ENCODE results near the gene ORM1. TPM values are rescaled to one million over a fixed set of nuclear protein-coding genes. Genes with fewer than 3 reads are reported as not detected.

Gene ORM1
- total and polyA plus RNA-seq, 2 donors: 3.1 to 3.4 TPM

GRCh38 chr9:114350636-114351401 is 27.9 kb downstream of the ORM1 start:
- Histone ChIP-seq H3K27me3 (ENCODE audit: control insufficient read depth in 2 of 2, insufficient read depth in 1 of 2, low read length in 1 of 2) (no peaks in the 10 kb centered on the region), H3K27ac (ENCODE audit: low read depth in 1 of 2, low read length in 1 of 2) (peak overlapping the region in 1 of 2 donors; percentile 36), H3K36me3 (ENCODE audit: control insufficient read depth in 2 of 2, insufficient read depth in 2 of 2, low read length in 1 of 2) (peaks cover 89 to 91% of the 10 kb centered on the region in 2 donors), H3K9me3 (ENCODE audit: control insufficient read depth in 2 of 2, insufficient read depth in 1 of 2, low read length in 1 of 2) (no peaks in the 10 kb centered on the region), H3K4me1 (ENCODE audit: control insufficient read depth in 2 of 2, insufficient read depth in 2 of 2, low read length in 2 of 2) (peaks cover 0 to 14% of the 10 kb centered on the region in 2 donors), H3K4me3 (ENCODE audit: low read length in 2 of 2) (no peak overlapping the region)
- 98% methylated on average over 16 of the region's 16 CpGs for WGBS
- DNase-seq (ENCODE audit: low read depth in 6 of 9, low spot score in 9 of 9): no peak

- WGBS: 87% methylated on average over 4 of the region's 4 CpGs
Measured at GRCh38 chr9:114351932-114352331, 29.0 kb downstream of the ORM1 start.

GRCh38 chr9:114355821-114356220 is 32.9 kb downstream of the ORM1 start:
- Histone ChIP-seq H3K36me3 (ENCODE audit: control insufficient read depth in 2 of 2, insufficient read depth in 2 of 2, low read length in 1 of 2) (peaks cover 87 to 88% of the 10 kb centered on the region in 2 donors), H3K9me3 (ENCODE audit: control insufficient read depth in 2 of 2, insufficient read depth in 1 of 2, low read length in 1 of 2) (no peaks in the 10 kb centered on the region), H3K27me3 (ENCODE audit: control insufficient read depth in 2 of 2, insufficient read depth in 1 of 2, low read length in 1 of 2) (no peaks in the 10 kb centered on the region), H3K4me3 (ENCODE audit: low read length in 2 of 2) (no peak overlapping the region), H3K27ac (ENCODE audit: low read depth in 1 of 2, low read length in 1 of 2) (peak overlapping the region in 1 of 2 donors; percentile 31), H3K4me1 (ENCODE audit: control insufficient read depth in 2 of 2, insufficient read depth in 2 of 2, low read length in 2 of 2) (no peaks in the 10 kb centered on the region)
- WGBS: 98% methylated on average over 6 of the region's 6 CpGs
- no peak for DNase-seq (ENCODE audit: low read depth in 6 of 9, low spot score in 9 of 9)

More at GRCh38 chr9:114351932-114352331, 29.0 kb downstream of the ORM1 start:
- no peak overlapping the region for H3K27ac ChIP-seq (ENCODE audit: low read depth in 1 of 2, low read length in 1 of 2)
- no peaks in the 10 kb centered on the region for H3K9me3 ChIP-seq (ENCODE audit: control insufficient read depth in 2 of 2, insufficient read depth in 1 of 2, low read length in 1 of 2)
- H3K4me3 ChIP-seq (ENCODE audit: low read length in 2 of 2): no peak overlapping the region
- DNase-seq (ENCODE audit: low read depth in 6 of 9, low spot score in 9 of 9): no peak
- no peaks in the 10 kb centered on the region for H3K27me3 ChIP-seq (ENCODE audit: control insufficient read depth in 2 of 2, insufficient read depth in 1 of 2, low read length in 1 of 2)
- H3K4me1 ChIP-seq (ENCODE audit: control insufficient read depth in 2 of 2, insufficient read depth in 2 of 2, low read length in 2 of 2): peaks cover 0 to 14% of the 10 kb centered on the region in 2 donors
- H3K36me3 ChIP-seq (ENCODE audit: control insufficient read depth in 2 of 2, insufficient read depth in 2 of 2, low read length in 1 of 2): peaks cover 90 to 91% of the 10 kb centered on the region in 2 donors

GRCh38 chr9:114356792-114357191 is 33.9 kb downstream of the ORM1 start:
- H3K27me3 ChIP-seq (ENCODE audit: control insufficient read depth in 2 of 2, insufficient read depth in 1 of 2, low read length in 1 of 2): no peaks in the 10 kb centered on the region
- no peak overlapping the region for H3K4me3 ChIP-seq (ENCODE audit: low read length in 2 of 2)
- H3K4me1 ChIP-seq (ENCODE audit: control insufficient read depth in 2 of 2, insufficient read depth in 2 of 2, low read length in 2 of 2): no peaks in the 10 kb centered on the region
- H3K27ac ChIP-seq (ENCODE audit: low read depth in 1 of 2, low read length in 1 of 2): peak overlapping the region in 1 of 2 donors; percentile 25
- H3K9me3 ChIP-seq (ENCODE audit: control insufficient read depth in 2 of 2, insufficient read depth in 1 of 2, low read length in 1 of 2): no peaks in the 10 kb centered on the region
- DNase-seq (ENCODE audit: low read depth in 6 of 9, low spot score in 9 of 9): no peak
- WGBS: 94% methylated on average over 6 of the region's 6 CpGs
- H3K36me3 ChIP-seq (ENCODE audit: control insufficient read depth in 2 of 2, insufficient read depth in 2 of 2, low read length in 1 of 2): peaks cover 88 to 89% of the 10 kb centered on the region in 2 donors

GRCh38 chr9:114357360-114357759 is 34.5 kb downstream of the ORM1 start:
- peaks cover 88 to 90% of the 10 kb centered on the region in 2 donors for H3K36me3 ChIP-seq (ENCODE audit: control insufficient read depth in 2 of 2, insufficient read depth in 2 of 2, low read length in 1 of 2)
- 98% methylated on average over 6 of the region's 6 CpGs for WGBS
- no peak for DNase-seq (ENCODE audit: low read depth in 6 of 9, low spot score in 9 of 9)
- no peaks in the 10 kb centered on the region for H3K9me3 ChIP-seq (ENCODE audit: control insufficient read depth in 2 of 2, insufficient read depth in 1 of 2, low read length in 1 of 2)
- no peak overlapping the region for H3K4me3 ChIP-seq (ENCODE audit: low read length in 2 of 2)
- no peak overlapping the region for H3K27ac ChIP-seq (ENCODE audit: low read depth in 1 of 2, low read length in 1 of 2)
- H3K27me3 ChIP-seq (ENCODE audit: control insufficient read depth in 2 of 2, insufficient read depth in 1 of 2, low read length in 1 of 2): no peaks in the 10 kb centered on the region
- H3K4me1 ChIP-seq (ENCODE audit: control insufficient read depth in 2 of 2, insufficient read depth in 2 of 2, low read length in 2 of 2): no peaks in the 10 kb centered on the region

GRCh38 chr9:114357911-114358328 is 35.0 kb downstream of the ORM1 start:
- DNase-seq (ENCODE audit: low read depth in 6 of 9, low spot score in 9 of 9): no peak
- no peaks in the 10 kb centered on the region for H3K4me1 ChIP-seq (ENCODE audit: control insufficient read depth in 2 of 2, insufficient read depth in 2 of 2, low read length in 2 of 2)
- H3K27ac ChIP-seq (ENCODE audit: low read depth in 1 of 2, low read length in 1 of 2): peak overlapping the region in 1 of 2 donors; percentile 5
- 98% methylated on average over 9 of the region's 9 CpGs for WGBS
- H3K36me3 ChIP-seq (ENCODE audit: control insufficient read depth in 2 of 2, insufficient read depth in 2 of 2, low read length in 1 of 2): peaks cover 88 to 90% of the 10 kb centered on the region in 2 donors
- no peaks in the 10 kb centered on the region for H3K9me3 ChIP-seq (ENCODE audit: control insufficient read depth in 2 of 2, insufficient read depth in 1 of 2, low read length in 1 of 2)
- H3K27me3 ChIP-seq (ENCODE audit: control insufficient read depth in 2 of 2, insufficient read depth in 1 of 2, low read length in 1 of 2): no peaks in the 10 kb centered on the region
- H3K4me3 ChIP-seq (ENCODE audit: low read length in 2 of 2): no peak overlapping the region

GRCh38 chr9:114359801-114360200 is 36.9 kb downstream of the ORM1 start:
- DNase-seq (ENCODE audit: low read depth in 6 of 9, low spot score in 9 of 9): no peak
- no peaks in the 10 kb centered on the region for H3K27me3 ChIP-seq (ENCODE audit: control insufficient read depth in 2 of 2, insufficient read depth in 1 of 2, low read length in 1 of 2)

GRCh38 chr9:114361542-114361941 is 38.6 kb downstream of the ORM1 start:
- WGBS: 99% methylated on average over 7 of the region's 7 CpGs
- no peak for DNase-seq (ENCODE audit: low read depth in 6 of 9, low spot score in 9 of 9)
- no peak overlapping the region for H3K27ac ChIP-seq (ENCODE audit: low read depth in 1 of 2, low read length in 1 of 2)
- H3K36me3 ChIP-seq (ENCODE audit: control insufficient read depth in 2 of 2, insufficient read depth in 2 of 2, low read length in 1 of 2): peaks cover 84 to 96% of the 10 kb centered on the region in 2 donors
- peaks cover 10 to 16% of the 10 kb centered on the region in 2 donors for H3K4me1 ChIP-seq (ENCODE audit: control insufficient read depth in 2 of 2, insufficient read depth in 2 of 2, low read length in 2 of 2)
- H3K9me3 ChIP-seq (ENCODE audit: control insufficient read depth in 2 of 2, insufficient read depth in 1 of 2, low read length in 1 of 2): no peaks in the 10 kb centered on the region
- no peaks in the 10 kb centered on the region for H3K27me3 ChIP-seq (ENCODE audit: control insufficient read depth in 2 of 2, insufficient read depth in 1 of 2, low read length in 1 of 2)
- H3K4me3 ChIP-seq (ENCODE audit: low read length in 2 of 2): no peak overlapping the region

More at GRCh38 chr9:114359801-114360200, 36.9 kb downstream of the ORM1 start:
- Histone ChIP-seq H3K4me3 (ENCODE audit: low read length in 2 of 2) (no peak overlapping the region), H3K4me1 (ENCODE audit: control insufficient read depth in 2 of 2, insufficient read depth in 2 of 2, low read length in 2 of 2) (peaks cover 10 to 13% of the 10 kb centered on the region in 2 donors), H3K9me3 (ENCODE audit: control insufficient read depth in 2 of 2, insufficient read depth in 1 of 2, low read length in 1 of 2) (no peaks in the 10 kb centered on the region), H3K36me3 (ENCODE audit: control insufficient read depth in 2 of 2, insufficient read depth in 2 of 2, low read length in 1 of 2) (peaks cover 94 to 95% of the 10 kb centered on the region in 2 donors), H3K27ac (ENCODE audit: low read depth in 1 of 2, low read length in 1 of 2) (no peak overlapping the region)
- 97% methylated on average over 7 of the region's 7 CpGs for WGBS

- no peak for DNase-seq (ENCODE audit: low read depth in 6 of 9, low spot score in 9 of 9)
- Histone ChIP-seq H3K27ac (ENCODE audit: low read depth in 1 of 2, low read length in 1 of 2) (no peak overlapping the region), H3K9me3 (ENCODE audit: control insufficient read depth in 2 of 2, insufficient read depth in 1 of 2, low read length in 1 of 2) (no peaks in the 10 kb centered on the region), H3K36me3 (ENCODE audit: control insufficient read depth in 2 of 2, insufficient read depth in 2 of 2, low read length in 1 of 2) (peaks cover 79 to 96% of the 10 kb centered on the region in 2 donors), H3K4me1 (ENCODE audit: control insufficient read depth in 2 of 2, insufficient read depth in 2 of 2, low read length in 2 of 2) (peaks cover 10 to 21% of the 10 kb centered on the region in 2 donors), H3K4me3 (ENCODE audit: low read length in 2 of 2) (no peak overlapping the region), H3K27me3 (ENCODE audit: control insufficient read depth in 2 of 2, insufficient read depth in 1 of 2, low read length in 1 of 2) (no peaks in the 10 kb centered on the region)
- WGBS: 94% methylated on average over 12 of the region's 12 CpGs
Measured at GRCh38 chr9:114362394-114362793, 39.5 kb downstream of the ORM1 start.
